K562 (cell line): Measurements from ENCODE around the gene PLEKHH3. TPM values are rescaled to one million over a fixed set of nuclear protein-coding genes. Genes with fewer than 3 reads are reported as not detected.

ENCODE experiments used
- CBX8 ChIP-seq: fragments of 200-600 bp; sonication (generic); IDR thresholded peaks from 2 replicates; pipeline ENCODE4 v1.6.1; 2012; ENCODE audit warnings: borderline replicate concordance, mixed run types, low read depth, mild to moderate bottlenecking, moderate library complexity, mixed read lengths, low read length, control low read depth, inconsistent platforms; ENCODE audit not compliant: poor library complexity, severe bottlenecking; ENCODE audit errors: extremely low read depth
- CREB1 ChIP-seq, 2 experiments: sonication (generic) in 1 of 2; formaldehyde crosslinking in 1 of 2; IDR thresholded peaks; 2 replicates each; pipeline versions ENCODE4 v1.6.1 to v1.8.0; 2012 to 2022; ENCODE audit warnings: inconsistent platforms in 1 of 2, mild to moderate bottlenecking in 1 of 2, missing genetic modification reagents in 1 of 2, moderate library complexity in 1 of 2
- ETS2 ChIP-seq: IDR thresholded peaks from 2 replicates; pipeline ENCODE4 v1.6.1; 2016; ENCODE audit warnings: borderline replicate concordance, missing genetic modification characterization, mild to moderate bottlenecking, moderate library complexity, missing compliant biosample characterization; ENCODE audit not compliant: poor library complexity, severe bottlenecking
- EZH2 ChIP-seq: IDR thresholded peaks from 2 replicates; pipeline ENCODE4 v1.6.1; 2012; ENCODE audit warnings: low read depth, mild to moderate bottlenecking, inconsistent platforms, low read length, borderline replicate concordance
- FOXM1 ChIP-seq, 2 experiments: fragments of 450-650 bp in 1 of 2; sonication (generic) in 1 of 2; formaldehyde crosslinking in 1 of 2; IDR thresholded peaks; 2 replicates each; pipeline versions ENCODE4 v1.6.1 to v1.9.0; 2017 to 2022; ENCODE audit warnings: low read depth in 2 of 2, mild to moderate bottlenecking in 2 of 2, missing genetic modification reagents in 1 of 2, moderate library complexity in 1 of 2
- KAT8 ChIP-seq: fragments of 450-650 bp; IDR thresholded peaks from 2 replicates; pipeline ENCODE4 v1.6.1; 2016; ENCODE audit warnings: low read depth, mild to moderate bottlenecking
- MTA3 ChIP-seq: fragments of 450-650 bp; formaldehyde crosslinking; IDR thresholded peaks from 2 replicates; pipeline ENCODE4 v1.6.1; 2017; ENCODE audit warnings: mild to moderate bottlenecking, borderline replicate concordance
- SNRNP70 ChIP-seq: fragments of 200-400 bp; formaldehyde crosslinking; optimal IDR thresholded peaks from 2 replicates; pipeline ENCODE3; 2017; ENCODE audit warnings: low read depth, low read length
- TAF15 ChIP-seq: fragments of 200-400 bp; formaldehyde crosslinking; IDR thresholded peaks from 2 replicates; pipeline ENCODE4 v1.6.1; 2017; ENCODE audit warnings: mild to moderate bottlenecking, low read depth, low read length, moderate library complexity
- ZBTB33 ChIP-seq: sonication (generic); formaldehyde crosslinking; IDR thresholded peaks from 2 replicates; pipeline ENCODE4 v1.8.1; 2023; ENCODE audit warnings: mild to moderate bottlenecking, missing genetic modification reagents
- ZNF239 ChIP-seq: fragments of 250-450 bp; sonication (Bioruptor Pico); IDR thresholded peaks from 2 replicates; pipeline ENCODE4 v1.4.0; 2020; ENCODE audit warnings: mild to moderate bottlenecking
- ZNF384 ChIP-seq: IDR thresholded peaks from 2 replicates; pipeline ENCODE4 v1.6.1; 2012; ENCODE audit warnings: low read depth, low read length, improper control_type of control experiment
- polyA plus RNA-seq, 8 experiments: library from polyadenylated mRNA; depleted of rRNA in 4 of 8; stranded (reverse) in 5 of 8; unstranded in 3 of 8; fragments of >200 nt; fragmentation: Nextera tagmentation in 2 of 8; fragmentation: Illumina TruSeq in 1 of 8; extraction: Ambion mirVana in 2 of 8; extraction: Trizol in 1 of 8; gene quantifications; 2 replicates each; pipeline versions ENCODE4 v1.2.1 to v1.2.3, GENCODE V29; 2011 to 2014; ENCODE audit warnings: inconsistent platforms in 1 of 8, missing spikeins in 1 of 8
- total RNA-seq, 7 experiments: library from RNA; depleted of rRNA in 6 of 7; stranded (reverse); fragments of >200 nt in 6 of 7; fragmentation: Illumina TruSeq in 2 of 7; extraction: Trizol in 2 of 7; gene quantifications; 2 replicates each; pipeline versions ENCODE4 v1.2.1 to v1.2.3, GENCODE V29; 2011 to 2021; ENCODE audit warnings: low replicate concordance in 1 of 7
- TF ChIP-seq, protein P1 (sequence below), 2 experiments: fragments of 450-650 bp in 1 of 2; sonication (generic) in 1 of 2; formaldehyde crosslinking in 1 of 2; IDR thresholded peaks in 1 of 2; conservative IDR thresholded peaks in 1 of 2; 2 replicates each; pipeline versions ENCODE4 v1.6.1 to v1.8.1; 2016 to 2023; ENCODE audit warnings: mild to moderate bottlenecking in 2 of 2, moderate library complexity in 2 of 2, inconsistent platforms in 1 of 2, missing genetic modification reagents in 1 of 2

The PLEKHH3 gene
- total and polyA plus RNA-seq, 9 of the 15 experiments (the other 6 are each of a cell fraction or from before 2014, with no cell fraction given): 0.58 to 34.5 (median 5.0) TPM

- TF ChIP-seq CBX8: no peak
- no peak for TF ChIP-seq ZNF239 (CRISPR knock-in tag)
- no peak for TF ChIP-seq ETS2 (tag)
- TF ChIP-seq, protein P1, sequence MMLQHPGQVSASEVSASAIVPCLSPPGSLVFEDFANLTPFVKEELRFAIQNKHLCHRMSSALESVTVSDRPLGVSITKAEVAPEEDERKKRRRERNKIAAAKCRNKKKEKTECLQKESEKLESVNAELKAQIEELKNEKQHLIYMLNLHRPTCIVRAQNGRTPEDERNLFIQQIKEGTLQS (IDR thresholded peaks at IDR 0.05): no peak
- TF ChIP-seq, protein P1 (CRISPR knock-in tag; conservative IDR thresholded peaks at IDR 0.05): no peak
- TF ChIP-seq TAF15: no peak
- TF ChIP-seq FOXM1 (IDR thresholded peaks at IDR 0.05; ENCODE audit: low read depth): no peak
- peak; percentile 95; the same call in 1 of the 2 replicates for TF ChIP-seq FOXM1 (CRISPR knock-in tag; IDR thresholded peaks at IDR 0.05; ENCODE audit: low read depth)
- TF ChIP-seq SNRNP70: no peak
- TF ChIP-seq EZH2: no peak
- no peak for TF ChIP-seq KAT8
- TF ChIP-seq CREB1 (IDR thresholded peaks at IDR 0.05): peak; percentile 41; the same call in 1 of the 2 replicates
- TF ChIP-seq CREB1 (CRISPR knock-in tag; IDR thresholded peaks at IDR 0.05): peak; percentile 88
- TF ChIP-seq ZBTB33 (CRISPR knock-in tag): peak; percentile 90
- no peak for TF ChIP-seq ZNF384
- TF ChIP-seq MTA3: peak; percentile 69; the same call in 1 of the 2 replicates
Observed at GRCh38 chr17:42679492-42680330, 2.9 kb upstream of the PLEKHH3 start (continued).
